Activated effector memory CD4-positive, alpha-beta T cell treated with anti-CD3 and anti-CD28 coated beads, Interleukin-2, amount 50 U/mL, for 16 hours (primary cell): ENCODE data around the gene TRDN.
"Not testable (repeated sequence)": the region's sequence is repeated elsewhere in the genome, so short reads cannot be mapped to it uniquely, and the experiment has no call there.

Source experiments
- DNase-seq: peaks from one replicate; pipeline ENCODE4 v3.0.0-alpha.2; 2020

The TRDN gene

GRCh38 chr6:123489589-123489988, 147.2 kb downstream of the TRDN start:
- no peak for DNase-seq

- no peak for DNase-seq
Measured at GRCh38 chr6:123480986-123481385, 155.8 kb downstream of the TRDN start.

- DNase-seq = not testable (repeated sequence)
Measured at GRCh38 chr6:123472025-123472702, 164.6 kb downstream of the TRDN start.

- no peak for DNase-seq
Measured at GRCh38 chr6:123467392-123467791, 169.4 kb downstream of the TRDN start.

- DNase-seq = no peak
Measured at GRCh38 chr6:123462152-123462551, 174.6 kb downstream of the TRDN start.

GRCh38 chr6:123458218-123458617, 178.5 kb downstream of the TRDN start:
- no peak for DNase-seq

GRCh38 chr6:123456836-123457235, 179.9 kb downstream of the TRDN start:
- no peak for DNase-seq

- DNase-seq = no peak
Measured at GRCh38 chr6:123454448-123454847, 182.3 kb downstream of the TRDN start.

- not testable (repeated sequence) for DNase-seq
Measured at GRCh38 chr6:123453071-123453470, 183.7 kb downstream of the TRDN start.

- DNase-seq = no peak
Measured at GRCh38 chr6:123448306-123448884, 188.4 kb downstream of the TRDN start.

- no peak for DNase-seq
Measured at GRCh38 chr6:123447315-123447937, 189.3 kb downstream of the TRDN start.

- DNase-seq = no peak
Measured at GRCh38 chr6:123439371-123439770, 197.4 kb downstream of the TRDN start.

GRCh38 chr6:123434186-123434585, 202.6 kb downstream of the TRDN start:
- no peak for DNase-seq

- no peak for DNase-seq
Measured at GRCh38 chr6:123430970-123431369, 205.8 kb downstream of the TRDN start.

- no peak for DNase-seq
Measured at GRCh38 chr6:123427008-123427407, 209.7 kb downstream of the TRDN start.

GRCh38 chr6:123423130-123423529, 213.6 kb downstream of the TRDN start:
- DNase-seq = no peak

- no peak for DNase-seq
Measured at GRCh38 chr6:123420512-123420911, 216.2 kb downstream of the TRDN start.

- no peak for DNase-seq
Measured at GRCh38 chr6:123418071-123418470, 218.7 kb downstream of the TRDN start.

- DNase-seq = no peak
Measured at GRCh38 chr6:123417535-123417934, 219.2 kb downstream of the TRDN start.

GRCh38 chr6:123415844-123416468, 220.8 kb downstream of the TRDN start:
- no peak for DNase-seq

- DNase-seq = no peak
Measured at GRCh38 chr6:123404975-123405374, 231.8 kb downstream of the TRDN start.

GRCh38 chr6:123402052-123402451, 234.7 kb downstream of the TRDN start:
- DNase-seq = no peak

GRCh38 chr6:123398072-123398471, 238.7 kb downstream of the TRDN start:
- DNase-seq = no peak

GRCh38 chr6:123393331-123393730, 243.4 kb downstream of the TRDN start:
- no peak for DNase-seq
